ENCODE data around the gene NTNG1.

Gene NTNG1

DNA sequence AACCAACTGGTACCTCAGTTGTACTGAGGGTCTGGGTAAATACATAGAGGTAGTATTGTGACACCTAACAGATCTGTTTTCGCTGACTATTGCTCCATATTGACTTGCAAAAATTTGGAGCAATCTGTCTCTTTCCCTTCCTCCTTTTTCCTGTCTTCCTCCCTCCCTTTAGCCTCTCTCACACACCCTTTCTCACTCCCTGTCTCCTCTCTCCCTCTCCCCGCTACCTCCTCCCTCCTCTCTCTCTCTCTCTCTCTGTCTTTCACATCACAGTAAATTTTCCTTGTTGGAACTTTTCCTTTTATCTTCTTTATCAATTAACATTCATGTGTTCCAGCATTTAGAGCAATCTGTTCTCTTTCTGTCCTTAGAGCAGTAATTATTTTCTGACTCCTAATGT is 278.2 kb downstream of the NTNG1 start:
- no peak for DNase-seq

DNA sequence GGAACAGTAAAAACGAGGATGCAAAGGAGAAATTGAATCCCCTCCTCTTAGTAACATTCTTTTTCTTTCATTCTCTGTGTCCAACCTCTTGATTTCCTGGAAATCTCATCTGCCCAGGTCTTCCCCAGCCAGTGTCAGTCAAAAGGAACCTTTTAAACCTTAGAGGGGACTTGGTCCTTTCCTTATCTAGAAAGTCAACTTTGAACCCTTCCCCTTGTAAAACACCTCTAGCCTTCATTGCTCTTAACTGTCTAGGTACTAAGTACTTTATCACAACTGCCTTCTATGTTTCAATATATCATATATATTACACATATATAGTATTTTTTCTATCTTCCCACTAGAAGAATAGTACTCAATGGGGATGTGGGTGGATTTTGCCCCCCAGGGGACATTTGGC is 282.1 kb downstream of the NTNG1 start:
- DNase-seq, result no peak

DNA sequence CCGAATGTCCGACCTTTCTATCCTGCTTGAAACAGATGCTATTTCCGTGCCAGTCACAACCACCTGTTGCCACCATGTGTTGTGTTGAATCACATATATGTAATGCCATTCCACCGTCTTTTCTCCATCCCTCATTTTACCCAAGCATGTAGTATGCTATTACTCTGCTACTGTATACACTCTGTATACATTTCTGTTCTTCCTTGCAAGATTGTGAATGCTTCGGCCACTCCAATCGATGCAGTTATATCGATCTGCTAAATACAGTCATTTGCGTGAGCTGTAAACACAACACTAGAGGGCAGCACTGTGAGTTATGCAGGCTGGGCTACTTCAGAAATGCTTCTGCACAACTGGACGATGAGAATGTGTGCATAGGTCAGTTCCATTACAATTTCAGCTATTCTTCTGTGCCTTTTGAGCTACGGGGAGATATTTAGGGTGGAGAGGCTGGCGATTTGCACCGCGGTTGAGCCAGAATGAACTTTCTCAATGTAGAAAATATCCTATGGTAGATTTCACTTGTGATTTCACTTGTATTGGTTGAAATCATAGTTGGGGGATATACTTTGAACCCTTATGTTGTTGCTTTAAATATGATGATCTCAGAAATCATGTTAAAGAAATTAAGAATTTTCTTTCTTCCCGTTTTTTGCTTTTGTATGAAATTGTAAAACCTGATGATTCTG is 289.8 kb downstream of the NTNG1 start:
- DNase-seq, result no peak

DNA sequence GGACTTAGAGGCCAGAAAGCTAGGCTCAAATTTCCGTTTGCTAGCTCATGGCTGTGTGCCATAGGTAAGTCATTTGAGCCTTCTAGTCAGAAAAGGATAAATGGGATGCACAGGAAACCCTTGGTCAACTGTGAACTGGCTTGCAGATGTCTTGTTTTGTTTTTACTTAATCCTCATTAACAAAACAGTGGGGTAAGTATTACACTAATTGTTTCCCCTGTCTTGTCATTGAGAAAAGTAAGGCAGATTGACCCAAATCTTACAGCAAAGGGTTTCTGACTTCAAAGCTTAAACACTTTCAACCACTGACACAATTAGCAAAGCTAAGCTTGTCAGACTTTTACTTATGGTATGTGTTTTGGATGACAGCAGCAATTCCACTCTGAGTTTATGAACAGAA is 291.3 kb downstream of the NTNG1 start:
- DNase-seq, result no peak

DNA sequence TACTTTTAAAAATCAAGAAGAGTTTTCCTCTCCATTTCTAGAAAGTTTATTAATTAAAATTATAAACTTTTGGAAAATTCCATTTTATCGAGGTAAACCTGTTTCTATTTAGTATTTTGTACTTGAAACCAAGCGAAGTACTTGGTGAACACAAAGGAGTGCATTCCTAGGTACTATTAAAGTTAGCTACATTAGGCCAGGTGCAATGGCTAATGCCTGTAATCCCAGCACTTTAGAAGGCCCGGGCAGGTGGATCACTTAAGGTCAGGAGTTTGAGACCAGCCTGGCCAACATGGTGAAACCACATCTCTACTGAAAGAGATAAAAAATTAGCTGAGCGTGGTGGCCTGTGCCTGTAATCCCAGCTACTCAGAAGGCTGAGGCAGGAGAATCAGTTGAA is 292.2 kb downstream of the NTNG1 start:
- no peak for DNase-seq

DNA sequence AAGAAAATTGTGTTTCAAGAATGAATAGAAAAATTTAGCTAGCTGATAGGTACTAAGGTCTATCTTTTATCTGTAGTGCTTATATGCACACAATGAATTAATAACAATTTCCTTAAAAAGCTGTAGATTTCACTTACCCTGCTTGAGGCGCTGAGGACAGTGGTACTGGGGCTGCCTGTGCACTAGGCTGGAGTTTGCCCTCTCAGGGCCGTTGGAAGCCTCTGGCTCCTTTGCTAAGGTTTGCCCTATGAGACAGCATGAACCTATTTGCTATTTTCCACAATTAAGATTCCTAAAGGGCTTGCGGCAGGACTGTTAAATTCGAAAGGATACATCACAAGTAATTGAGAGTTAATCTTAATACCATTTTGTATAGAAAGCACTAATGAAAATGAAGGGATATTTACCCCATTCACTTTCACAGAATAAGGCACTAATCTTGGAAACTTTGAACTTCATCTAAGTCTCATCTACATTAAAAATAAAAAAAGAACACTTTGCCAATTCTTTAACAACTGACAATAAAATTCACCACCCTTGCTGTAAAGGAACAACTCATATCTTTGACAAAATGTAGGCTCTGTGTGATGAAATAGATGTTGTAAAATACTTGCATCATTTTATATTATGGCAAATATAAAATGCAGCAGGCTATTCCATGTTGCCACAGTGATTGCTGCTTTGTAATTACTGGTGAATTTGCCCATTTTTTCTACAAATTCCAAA is 293.0 kb downstream of the NTNG1 start:
- no peak for DNase-seq

DNA sequence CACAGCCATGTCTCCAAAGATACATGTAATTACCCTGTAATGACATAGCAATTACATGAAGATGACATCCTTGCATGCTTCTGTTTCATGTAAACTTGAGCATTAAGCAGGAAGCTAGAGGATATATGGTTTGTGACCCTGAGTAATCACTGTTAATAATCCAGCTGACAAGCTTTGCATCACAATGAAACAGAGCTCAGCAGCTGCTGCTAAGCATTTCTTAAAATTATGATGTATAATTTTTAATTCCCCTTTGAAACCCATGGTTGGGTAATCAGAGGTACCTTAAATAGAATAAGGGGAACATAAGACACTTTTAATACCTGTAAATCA is 293.5 kb downstream of the NTNG1 start:
- DNase-seq, result no peak

DNA sequence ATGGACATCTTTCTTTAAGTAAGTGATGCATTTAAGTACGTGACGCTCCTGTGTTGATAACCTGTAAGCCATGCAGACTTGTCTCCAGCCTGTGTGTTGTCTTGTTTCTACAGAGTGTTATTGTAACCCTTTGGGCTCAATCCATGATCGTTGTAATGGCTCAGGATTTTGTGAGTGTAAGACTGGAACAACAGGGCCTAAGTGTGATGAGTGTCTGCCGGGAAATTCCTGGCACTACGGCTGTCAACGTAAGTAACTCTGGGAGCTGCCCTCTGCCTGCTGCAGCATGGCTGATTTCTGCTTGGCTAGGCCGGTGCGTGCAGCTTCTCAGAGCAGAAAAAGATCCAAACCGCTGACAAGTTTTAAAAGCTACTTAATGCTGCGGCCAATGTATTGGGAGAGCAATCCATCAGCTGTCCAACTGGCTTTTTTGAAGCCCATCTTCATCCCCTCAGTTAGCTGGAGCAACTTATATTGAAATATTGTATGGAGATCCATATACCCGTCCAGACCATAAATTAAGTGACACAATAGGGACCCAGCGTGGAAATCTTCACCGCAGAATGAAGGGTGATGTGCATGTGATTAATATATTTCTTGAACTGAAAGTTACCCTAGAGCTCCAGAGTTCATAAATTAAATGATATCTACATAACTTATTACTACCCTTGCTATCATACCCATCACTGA is 295.9 kb downstream of the NTNG1 start:
- no peak for DNase-seq

DNA sequence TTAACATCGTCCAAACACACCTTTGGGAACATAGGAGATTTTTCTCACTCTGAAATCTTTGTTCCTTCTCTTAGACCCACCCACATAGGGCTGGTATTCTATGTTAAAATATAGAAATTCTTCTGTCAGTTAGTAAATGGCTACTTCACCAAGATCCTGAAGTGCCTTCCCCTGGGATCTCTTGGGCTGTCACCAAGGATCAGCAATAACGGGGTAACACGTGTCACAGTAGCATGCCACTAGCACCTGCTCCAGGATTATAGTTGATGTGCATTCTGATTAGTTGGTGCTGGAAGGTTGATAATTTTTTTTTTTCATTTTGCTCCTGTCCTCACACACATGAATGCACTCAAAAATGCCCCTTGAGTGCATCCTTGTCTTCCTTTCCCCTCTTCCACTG is 298.7 kb downstream of the NTNG1 start:
- peak; percentile 11 to 29 for DNase-seq

DNA sequence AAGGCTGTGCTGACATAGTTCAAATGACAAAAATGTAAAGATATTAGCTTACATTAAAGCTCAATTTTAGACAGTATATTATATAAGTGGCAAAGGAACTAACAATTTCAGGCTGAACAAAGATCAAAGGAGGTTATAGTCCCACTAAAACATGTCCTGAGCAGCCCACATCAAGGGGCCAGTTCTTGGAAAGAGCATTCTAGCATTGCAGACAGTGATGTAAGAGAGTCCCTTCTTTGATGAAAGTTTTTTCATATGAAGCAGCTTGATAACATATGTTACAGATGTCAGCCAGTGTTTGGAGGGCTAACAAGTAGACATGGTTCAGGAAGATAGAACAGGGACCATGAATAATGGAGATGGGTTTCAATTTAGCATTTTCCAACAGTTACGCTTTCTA is 301.7 kb downstream of the NTNG1 start:
- DNase-seq, result no peak

DNA sequence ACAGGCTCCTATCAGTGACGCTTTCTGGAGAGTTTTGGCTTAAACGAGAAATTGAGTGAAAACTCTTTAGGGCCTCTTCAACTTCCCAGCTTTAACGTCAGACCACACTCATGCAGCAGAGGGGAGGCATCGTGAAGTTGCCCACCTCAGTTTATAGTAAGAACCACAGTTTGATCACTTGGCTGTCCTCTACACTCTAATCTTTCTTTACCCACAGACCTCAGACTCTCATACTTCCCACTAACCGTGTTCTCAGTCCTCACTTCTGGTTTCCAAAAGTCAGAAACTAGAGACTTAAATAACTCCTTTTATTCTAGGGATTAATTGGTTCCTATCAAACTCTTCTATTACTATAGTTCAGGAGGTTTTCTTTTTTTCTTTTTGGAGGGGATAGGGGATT is 302.2 kb downstream of the NTNG1 start:
- DNase-seq, result no peak

DNA sequence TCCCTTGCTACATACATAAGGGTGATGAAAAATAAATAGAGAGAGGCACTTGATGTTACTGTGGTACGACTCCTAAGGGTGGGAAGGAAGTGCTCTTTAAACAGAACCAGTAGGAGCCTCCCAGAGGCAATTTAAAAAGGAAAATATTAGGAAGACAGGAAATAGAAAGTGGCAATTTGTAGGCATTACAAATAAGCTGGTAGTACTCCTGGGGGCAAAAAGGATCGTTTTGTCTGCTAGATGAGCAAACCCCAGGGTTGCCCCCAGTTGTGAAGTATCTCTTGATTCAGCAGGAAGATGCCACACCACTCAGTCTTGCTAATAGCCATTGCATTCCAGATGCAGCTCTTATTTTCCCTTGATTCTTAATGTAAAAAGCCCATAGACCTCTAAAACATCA is 303.0 kb downstream of the NTNG1 start:
- DNase-seq, result no peak

DNA sequence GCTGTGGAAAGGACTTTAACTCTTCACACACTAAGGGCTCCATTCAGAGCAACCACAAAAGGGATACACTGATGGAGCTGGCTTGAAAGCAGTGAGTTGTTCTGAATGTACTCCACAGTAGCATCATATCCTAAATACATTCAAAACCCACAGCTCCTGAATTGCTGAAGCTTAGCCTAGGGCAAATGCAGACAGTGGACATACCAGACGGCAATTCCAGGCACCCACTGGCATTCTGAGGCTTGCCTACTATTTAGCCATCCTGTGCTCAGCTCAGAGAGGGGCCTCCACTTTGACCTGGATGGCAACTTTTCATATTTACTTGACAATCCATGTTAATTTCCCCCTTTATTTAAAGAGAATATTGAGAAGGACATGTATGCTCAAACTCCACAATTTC is 303.5 kb downstream of the NTNG1 start:
- DNase-seq, result no peak

DNA sequence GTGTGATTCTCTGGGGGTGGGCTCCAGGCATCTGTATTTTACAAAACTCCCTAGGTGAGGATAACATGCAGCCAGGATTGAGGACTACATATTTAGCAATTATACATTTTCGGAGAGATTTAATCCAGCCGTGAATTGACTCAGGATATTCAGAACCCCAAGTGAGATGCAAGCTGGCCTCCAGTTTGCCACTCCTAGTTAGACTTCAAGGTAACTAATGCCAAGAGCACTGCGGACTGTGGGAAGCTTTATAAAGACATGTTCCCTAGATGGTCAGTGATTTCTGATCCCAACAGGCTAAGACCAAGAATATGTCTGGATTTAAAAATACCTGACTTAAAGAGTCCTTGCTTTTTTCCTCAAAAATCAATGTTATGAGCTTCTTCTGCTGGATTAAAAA is 308.5 kb downstream of the NTNG1 start:
- DNase-seq, result no peak

DNA sequence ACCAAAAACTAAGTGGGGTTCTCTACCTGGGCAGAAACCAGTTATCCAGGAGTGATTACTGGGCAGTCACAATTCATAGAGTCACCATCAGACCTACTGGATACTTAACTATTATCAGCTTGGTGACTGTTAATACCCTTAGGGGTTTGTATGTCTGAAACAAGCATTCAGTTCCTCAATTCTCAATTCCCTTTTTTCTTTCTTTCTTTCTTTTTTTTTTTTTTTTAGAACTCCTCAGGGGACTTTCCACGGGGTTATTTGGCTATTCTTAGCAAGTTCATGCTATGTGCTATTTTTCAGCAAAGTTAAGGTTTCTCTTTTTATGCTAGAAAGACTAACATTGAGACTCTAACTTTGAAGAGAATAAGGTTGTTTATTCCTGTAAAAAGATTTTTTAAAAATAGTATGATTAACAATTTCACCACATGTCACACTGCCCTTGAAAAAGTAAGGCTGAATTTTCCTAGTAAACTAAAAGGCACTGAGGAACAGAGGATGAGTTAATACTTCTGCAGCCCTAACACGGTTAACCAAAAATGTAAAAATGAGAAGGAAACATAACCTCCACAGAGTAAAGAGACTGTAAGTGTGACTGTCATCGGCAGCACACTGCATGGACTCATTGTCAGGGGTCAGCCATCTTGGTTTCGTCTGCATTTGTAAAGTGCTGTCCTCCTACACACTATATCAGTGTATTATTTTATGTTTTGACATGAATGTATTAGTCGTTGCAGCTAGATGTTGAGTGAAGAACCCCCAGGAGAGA is 310.2 kb downstream of the NTNG1 start:
- no peak for DNase-seq

DNA sequence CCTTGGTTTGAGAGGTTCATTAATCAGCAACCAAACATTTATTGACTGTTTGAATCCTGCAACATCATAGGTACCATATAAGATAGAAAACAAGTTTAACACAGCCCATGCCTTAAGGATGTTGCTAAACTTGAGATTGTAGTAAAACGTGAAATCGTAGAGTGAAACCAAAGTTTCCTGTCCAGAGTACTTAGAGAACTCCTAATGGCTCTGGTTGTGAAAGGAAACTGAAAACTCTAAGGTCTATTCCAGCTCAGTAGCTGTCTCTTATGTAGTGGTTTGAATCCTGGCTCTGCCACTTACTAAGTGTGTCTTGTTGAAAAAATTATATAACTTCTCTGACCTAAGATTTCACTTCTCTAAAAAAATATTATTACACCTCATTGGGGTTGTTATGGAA is 310.9 kb downstream of the NTNG1 start:
- DNase-seq, result no peak

DNA sequence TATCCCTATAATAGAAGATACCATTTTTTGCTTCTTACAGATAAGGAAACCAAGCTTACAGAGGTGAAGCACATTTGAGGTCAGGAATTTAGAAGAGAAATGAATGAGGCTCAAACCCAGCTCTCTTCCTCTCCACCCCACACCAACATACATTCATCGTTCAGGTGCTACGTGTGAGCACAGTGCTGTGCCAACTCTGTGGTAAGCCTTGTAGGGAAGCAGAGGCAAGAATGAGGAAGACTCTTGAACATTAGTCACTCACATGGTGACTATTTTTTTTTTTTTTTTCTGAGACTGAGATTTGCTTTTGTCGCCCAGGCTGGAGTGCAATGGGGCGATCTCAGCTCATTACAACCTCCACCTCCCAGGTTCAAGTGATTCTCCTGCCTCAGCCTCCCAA is 314.0 kb downstream of the NTNG1 start:
- DNase-seq, result no peak

DNA sequence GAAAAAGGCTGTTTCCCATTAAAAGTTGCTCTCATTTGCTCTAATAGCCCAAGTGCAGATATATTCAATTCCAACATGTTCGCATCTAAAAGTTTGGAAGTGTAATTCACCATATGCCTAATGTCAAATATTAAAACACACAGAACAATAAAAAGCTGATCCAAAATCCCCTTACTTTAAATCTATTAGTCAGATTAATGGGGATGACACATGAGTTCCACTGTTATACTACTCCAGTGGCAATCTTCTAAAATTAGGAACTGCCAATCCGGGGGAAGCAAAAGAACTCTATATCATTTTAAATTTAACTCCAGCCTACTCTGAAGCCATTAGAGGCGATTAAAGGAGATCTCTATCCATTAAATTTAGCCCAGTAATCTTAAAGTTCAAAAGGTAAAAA is 317.1 kb downstream of the NTNG1 start:
- no peak for DNase-seq

DNA sequence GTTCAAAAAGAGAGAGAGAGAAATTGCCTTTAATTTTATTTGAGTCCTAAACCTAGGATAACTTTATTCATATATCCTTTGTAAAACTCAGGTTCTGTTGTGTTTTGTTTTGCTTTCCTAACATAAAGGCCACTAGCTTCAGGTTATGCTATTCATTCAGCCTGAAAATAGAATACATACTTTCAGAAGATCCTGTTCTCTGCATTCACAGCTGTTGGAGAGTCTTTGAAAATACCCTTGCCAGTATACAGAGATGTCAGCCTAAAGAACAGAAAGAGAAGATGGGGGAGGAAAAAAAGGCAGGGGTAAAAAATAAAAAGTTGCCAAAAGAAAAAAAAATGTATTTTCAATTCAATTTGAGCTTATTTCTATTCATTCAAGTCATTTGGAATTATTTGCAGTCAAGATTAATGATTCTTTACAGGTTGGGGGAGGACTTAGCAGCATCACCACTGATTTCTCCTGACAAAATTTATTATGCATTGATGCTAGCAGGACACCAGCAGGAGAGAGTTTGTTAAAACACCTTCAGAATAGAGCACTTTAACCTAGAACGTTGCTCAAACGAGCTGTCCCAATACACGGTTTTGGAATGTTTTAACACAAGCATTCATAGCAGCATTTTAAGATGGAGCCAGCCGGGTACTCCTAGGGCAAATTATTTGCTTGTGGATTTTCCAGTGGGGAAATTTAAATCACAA is 318.5 kb downstream of the NTNG1 start:
- no peak for DNase-seq

DNA sequence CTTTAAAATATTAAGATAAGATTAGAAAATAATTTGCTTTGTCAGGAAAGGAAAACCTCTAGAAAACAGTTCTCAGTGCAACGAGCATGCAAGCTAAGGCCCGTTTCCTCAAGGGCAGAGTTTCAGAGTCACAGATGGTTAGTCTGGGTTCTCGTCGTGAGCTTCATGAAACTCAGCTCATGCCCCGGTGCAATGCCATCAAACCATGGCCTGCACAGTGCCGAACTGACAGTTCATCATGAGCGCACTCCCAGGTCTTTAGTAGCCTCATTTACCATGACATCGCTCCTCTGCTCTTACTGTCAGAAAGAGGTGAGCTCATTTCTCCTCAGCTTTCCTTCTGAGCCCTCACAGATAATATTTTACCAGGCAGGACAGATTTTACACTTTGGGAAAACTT is 319.2 kb downstream of the NTNG1 start:
- DNase-seq, result no peak

DNA sequence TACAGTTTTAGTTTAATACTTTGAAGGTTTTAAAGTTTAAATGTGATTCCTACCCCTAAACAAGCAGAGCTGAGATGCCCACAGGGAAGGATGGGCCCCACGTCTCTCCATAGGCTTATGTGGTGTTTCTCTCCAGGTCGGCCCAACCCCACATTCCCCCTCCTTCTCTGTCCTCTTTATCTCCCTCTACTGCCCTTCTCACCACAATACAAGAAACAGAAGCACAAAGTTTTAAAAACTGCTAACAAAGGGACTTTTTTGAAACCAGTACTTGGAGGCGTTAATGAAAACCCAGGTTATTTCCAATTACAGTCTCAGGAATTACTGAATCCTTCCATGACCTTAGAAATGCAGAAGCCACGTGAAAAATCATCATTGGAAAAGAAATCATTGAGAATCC is 324.0 kb downstream of the NTNG1 start:
- no peak for DNase-seq

DNA sequence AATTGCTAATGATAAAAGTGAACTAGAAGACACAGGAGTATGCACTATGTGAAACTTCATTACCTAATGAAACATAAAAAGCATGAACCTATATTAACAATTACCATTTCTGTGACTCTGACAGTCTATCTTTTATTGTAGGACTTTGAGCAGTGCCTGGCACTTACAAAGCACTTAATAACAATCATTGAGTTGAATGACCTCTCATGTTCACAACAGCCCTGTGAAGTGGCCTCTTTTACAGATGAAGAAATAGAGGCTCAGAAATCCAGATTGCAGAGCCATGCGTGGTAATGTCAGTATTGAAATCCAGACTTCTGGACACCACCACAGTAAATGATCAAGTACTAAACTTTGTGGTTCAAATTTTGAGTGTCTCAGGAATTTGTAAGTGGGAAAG is 326.4 kb downstream of the NTNG1 start:
- DNase-seq, result no peak

DNA sequence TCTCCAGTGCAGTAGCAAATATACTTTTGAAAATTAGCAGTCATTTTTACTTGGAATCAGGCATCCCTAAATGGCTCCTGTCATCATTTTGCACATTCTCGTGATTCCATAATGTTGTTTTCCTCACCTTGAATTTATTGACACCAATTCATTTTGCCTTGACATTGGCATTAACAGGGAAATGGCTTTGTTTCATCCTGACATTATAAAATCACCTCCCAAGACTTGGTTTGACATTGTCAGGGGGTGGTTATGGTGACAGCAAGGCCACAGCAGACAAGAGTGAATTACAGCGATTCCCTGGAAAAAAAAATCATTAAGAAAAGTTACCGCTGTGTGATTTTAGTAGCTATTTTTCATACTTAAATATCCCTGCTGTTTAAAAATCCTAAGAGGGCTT is 327.0 kb downstream of the NTNG1 start:
- no peak for DNase-seq
